Heart right ventricle (tissue), 16 donors: ENCODE measurements around the gene CSNK1D. TPM values are rescaled to one million over a fixed set of nuclear protein-coding genes. Genes with fewer than 3 reads are reported as not detected.

Experiments used
- ATAC-seq, 8 donors: fragments of 200-7000 bp; cut with Tn5 transposase; one replicate each; pipeline ENCODE4 v1.9.1; 2020; ENCODE audit warnings: mild to moderate bottlenecking in 8 of 8, moderate library complexity in 8 of 8, moderate number of reproducible peaks in 1 of 8
- DNase-seq, 2 donors: peaks; one replicate each; pipeline ENCODE4 v3.0.0-alpha.2; 2020
- H3K27ac ChIP-seq, 10 donors: fragments of 200-600 bp; sonication (generic) in 2 of 10; one replicate each; pipeline versions ENCODE4 v1.5.0 to v1.8.0; 2020 to 2022; ENCODE audit warnings: mild to moderate bottlenecking in 3 of 10
- H3K27me3 ChIP-seq, 7 donors: fragments of 200-600 bp; one replicate each; pipeline ENCODE4 v1.8.0; 2021 to 2022; ENCODE audit warnings: mild to moderate bottlenecking in 2 of 7
- H3K36me3 ChIP-seq, 9 donors: fragments of 200-600 bp; sonication (generic) in 1 of 9; one replicate each; pipeline versions ENCODE4 v1.5.0 to v1.8.0; 2020 to 2022; ENCODE audit warnings: mild to moderate bottlenecking in 2 of 9
- H3K4me1 ChIP-seq, 9 donors: fragments of 200-600 bp; sonication (generic) in 1 of 9; one replicate each; pipeline versions ENCODE4 v1.5.0 to v1.8.0; 2020 to 2022; ENCODE audit warnings: mild to moderate bottlenecking in 4 of 9
- H3K4me3 ChIP-seq, 10 donors: fragments of 200-600 bp; sonication (generic) in 2 of 10; one replicate each; pipeline versions ENCODE4 v1.5.0 to v1.8.0; 2020 to 2022; ENCODE audit warnings: mild to moderate bottlenecking in 7 of 10, moderate library complexity in 2 of 10
- H3K9me3 ChIP-seq, 11 donors: fragments of 200-600 bp in 10 of 11; sonication (generic) in 2 of 11; one replicate each; pipeline versions ENCODE4 v1.5.0 to v1.8.0; 2013 to 2022; ENCODE audit warnings: mild to moderate bottlenecking in 2 of 11, control low read depth in 1 of 11, moderate library complexity in 1 of 11
- CTCF ChIP-seq, 9 donors: fragments of 200-600 bp; sonication (generic) in 2 of 9; IDR thresholded peaks; one replicate each; pipeline versions ENCODE4 v1.5.0 to v1.8.0; 2021 to 2022; ENCODE audit warnings: antibody characterized with exemption in 9 of 9, mild to moderate bottlenecking in 5 of 9, moderate library complexity in 1 of 9
- WGBS, 2 donors: extraction: QIAGEN DNeasy Blood & Tissue Kit; methylation state at CpG; one replicate each; pipeline ENCODE4 v1.1.7; 2013; ENCODE audit warnings: inconsistent platforms in 1 of 2; 5-methylcytosine and 5-hydroxymethylcytosine counted together
- intact Hi-C, 10 donors: fragments of 100-400 bp; cut with DNase I; formaldehyde crosslinking; loops; one replicate each; pipeline versions ENCODE4 v1.11.1 to v1.14.2; 2022
- polyA plus RNA-seq, 2 donors: library from polyadenylated mRNA; stranded (reverse); fragments of 200-250 nt; gene quantifications; one replicate each; pipeline ENCODE4 v1.2.3, GENCODE V29; 2013
- total RNA-seq, 10 donors: library from RNA; stranded (reverse); fragmentation: NEBNext Ultra II Directional in 3 of 10; extraction: Animal tissue kit (Norgen Biotek cat#: 25700) in 3 of 10; gene quantifications; one replicate each; pipeline versions ENCODE4 v1.2.1 to v1.2.4, GENCODE V29; 2021 to 2023
- donor health status: Arrhythmogenic right ventricular cardiomyopathy.
- donor health status: ischemic (EF 13 %, LVEDD 7.1; RV severe dilation, severe dysfunction).
- donor health status: healthy with polysubstance abuse.
- donor health status: DM: no; HTN: yes; CAD: no.
- donor health status: DM: no; HTN: no; CAD: no.
- donor health status: ischemic (EF 25% LVEDD 6.9; RV normal size, moderate dysfunction).
- donor health status: ischemic (EF 25% LVEDD 5.7; RV mildly dilated, moderate dysfunction).
- donor health status: healthy.
- donor health status: DM: yes; HTN: yes; CAD: no.
- donor health status: Ischemic cardiomyopathy.
- donor health status: ischemic (EF 35%, LVEDD 5.7; RV mildly dilated, moderate dysfunction).
- donor health status: nonischemic (EF 11% LVEDD 7.7; RV severe dilation, severe dysfunction).
- donor health status: DM: yes; HTN: yes; CAD: no.
- donor health status: PGD.
- donor health status: ischemic (EF 29% LVEDD 5.4; RV normal size, mild dysfunction).
- donor health status: nonischemic (EF 23%, LVEDD 6.1; RV moderate dilation, normal function).

Gene CSNK1D
- total and polyA plus RNA-seq, 12 donors, result 54.4 to 72.7 (median 66.8) TPM

- peak; percentile 65 to 77 (median 74) for ATAC-seq
- 6 to 7% methylated on average over 55 to 76 of the region's 76 CpGs for WGBS, 2 donors
- H3K27me3 ChIP-seq, result no peaks in the 10 kb centered on the region
- DNase-seq, result peak; percentile 88 to 92
- no peaks in the 10 kb centered on the region for H3K9me3 ChIP-seq
- intact Hi-C loops, result loop anchor here in 3 of 10 donors (5.0 to 10.0 kb wide), 3 partner anchors 67 to 94 kb away; no protein-coding TSS in a partner anchor
- H3K4me3 ChIP-seq, result peak overlapping the region; percentile 46 to 88 (median 73)
- peaks cover 16 to 83% (median 52%) of the 10 kb centered on the region in 9 donors for H3K4me1 ChIP-seq
- peak overlapping the region; percentile 85 to 100 (median 97) for H3K27ac ChIP-seq
- H3K36me3 ChIP-seq, result peaks cover 0 to 19% (median 0%) of the 10 kb centered on the region in 9 donors
- peak; percentile 47 to 77 (median 62) for TF ChIP-seq CTCF (IDR thresholded peaks at IDR 0.05)
Observed at GRCh38 chr17:82230609-82231311, 42.7 kb downstream of the CSNK1D start.

- intact Hi-C loops, result loop anchor here in 3 of 10 donors (5.0 to 10.0 kb wide), 3 partner anchors 67 to 95 kb away; no protein-coding TSS in a partner anchor
Observed at GRCh38 chr17:82229698-82230608, 43.5 kb downstream of the CSNK1D start.

GRCh38 chr17:82228842-82229697 lies 44.4 kb downstream of the CSNK1D start, which contains the start of gene SLC16A3:
Gene SLC16A3, plus strand, starts transcription at chr17:82229042. Its CDS starts 6,967 bp downstream, at chr17:82236009.
- H3K9me3 ChIP-seq, result no peaks in the 10 kb centered on the region
- 3 to 4% methylated on average over 68 to 104 of the region's 105 CpGs for WGBS, 2 donors
- H3K27ac ChIP-seq, result peak within 1 kb of the TSS; percentile 85 to 100 (median 97)
- no peaks in the 10 kb centered on the region for H3K27me3 ChIP-seq
- peak within 1 kb of the TSS; percentile 35 to 88 (median 70) for H3K4me3 ChIP-seq
- no peak for TF ChIP-seq CTCF (IDR thresholded peaks at IDR 0.05)
- ATAC-seq, result peak in 4 of 8 donors; percentile 13 to 31 (median 16)
- DNase-seq, result peak in 1 of 2 donors; percentile 75
- H3K4me1 ChIP-seq, result peaks cover 16 to 77% (median 58%) of the 10 kb centered on the region in 9 donors
- intact Hi-C loops, result no loop called here
- peaks cover 0 to 8% (median 0%) of the 10 kb centered on the region in 9 donors for H3K36me3 ChIP-seq

More at GRCh38 chr17:82229698-82230608, 43.5 kb downstream of the CSNK1D start:
- Histone ChIP-seq H3K4me1 (peaks cover 16 to 82% (median 58%) of the 10 kb centered on the region in 9 donors), H3K9me3 (no peaks in the 10 kb centered on the region), H3K4me3 (peak overlapping the region; percentile 46 to 88 (median 73)), H3K27ac (peak overlapping the region; percentile 85 to 100 (median 97)), H3K27me3 (no peaks in the 10 kb centered on the region), H3K36me3 (peaks cover 0 to 15% (median 0%) of the 10 kb centered on the region in 9 donors)
- DNase-seq, result no peak
- peak in 4 of 8 donors; percentile 0 to 2 (median 1) for ATAC-seq
- no peak for TF ChIP-seq CTCF (IDR thresholded peaks at IDR 0.05)
- 47 to 48% methylated on average over 28 of the region's 28 CpGs for WGBS, 2 donors
